HL-60/S4 treated with phorbol 12-myristate 13-acetate at 8.2 ng/mL for 4 days and 3 days (cell line): ENCODE measurements around the gene OR6T1.

Experiments used
- in situ Hi-C: fragments of 300-500 bp; cut with MboI; formaldehyde crosslinking; loops from 2 replicates; pipeline ENCODE4 v1.15.0; 2022; ENCODE audit warnings: low sequenced_read_pairs

The OR6T1 gene

GRCh38 chr11:123943738-123944137, at the start of gene OR6T1:
OR6T1 (minus strand) TSS chr11:123943838; CDS start chr11:123943838, 0 bp downstream.
- in situ Hi-C loops, result no loop called here

- in situ Hi-C loops, result loop anchor here (25.0 kb wide), 1 partner anchor 108 kb away; no protein-coding TSS in a partner anchor
Observed at GRCh38 chr11:123979311-123979710, 35.7 kb upstream of the OR6T1 start.

GRCh38 chr11:123977731-123978347, 34.2 kb upstream of the OR6T1 start, which contains the start of gene OR10S1:
OR10S1 (minus strand) TSS chr11:123977781; CDS start chr11:123977664, 117 bp downstream.
- in situ Hi-C loops, result loop anchor here (25.0 kb wide), 1 partner anchor 109 kb away; no protein-coding TSS in a partner anchor

GRCh38 chr11:123976770-123977560, 33.3 kb upstream of the OR6T1 start:
- in situ Hi-C loops, result loop anchor here (25.0 kb wide), 1 partner anchor 110 kb away; no protein-coding TSS in a partner anchor

- in situ Hi-C loops, result no loop called here
Observed at GRCh38 chr11:123973816-123974215, 30.2 kb upstream of the OR6T1 start.

GRCh38 chr11:123956752-123957151, 13.1 kb upstream of the OR6T1 start:
- in situ Hi-C loops, result no loop called here

GRCh38 chr11:123945132-123945531, 1.5 kb upstream of the OR6T1 start:
- in situ Hi-C loops, result no loop called here

GRCh38 chr11:123942413-123942812, 1.2 kb downstream of the OR6T1 start:
- in situ Hi-C loops, result no loop called here

- in situ Hi-C loops, result no loop called here
Observed at GRCh38 chr11:123939317-123939716, 4.3 kb downstream of the OR6T1 start, which contains the start of gene OR4D5. OR4D5 (plus strand) TSS chr11:123939617; CDS start chr11:123939617, 0 bp downstream.

GRCh38 chr11:123924027-123924426, 19.6 kb downstream of the OR6T1 start:
- in situ Hi-C loops, result no loop called here

- in situ Hi-C loops, result no loop called here
Observed at GRCh38 chr11:123920943-123921342, 22.7 kb downstream of the OR6T1 start.

GRCh38 chr11:123905826-123906225, 37.8 kb downstream of the OR6T1 start:
- in situ Hi-C loops, result no loop called here

- in situ Hi-C loops, result no loop called here
Observed at GRCh38 chr11:123904932-123905331, 38.7 kb downstream of the OR6T1 start.

GRCh38 chr11:123903932-123904331, 39.7 kb downstream of the OR6T1 start:
- in situ Hi-C loops, result no loop called here

GRCh38 chr11:123901867-123902266, 41.8 kb downstream of the OR6T1 start, which contains the start of gene OR8D4:
OR8D4 (plus strand) TSS chr11:123902167; CDS start chr11:123906432, 4,265 bp downstream.
- in situ Hi-C loops, result no loop called here

- in situ Hi-C loops, result no loop called here
Observed at GRCh38 chr11:123899792-123900191, 43.8 kb downstream of the OR6T1 start.
